Measurements from ENCODE around the gene INSYN2B. TPM values are rescaled to one million over a fixed set of nuclear protein-coding genes. Genes with fewer than 3 reads are reported as not detected.

INSYN2B gene
- total RNA-seq, 6 donors from 2014 or later = 0.06 to 0.10 TPM; not detected in 4

DNA sequence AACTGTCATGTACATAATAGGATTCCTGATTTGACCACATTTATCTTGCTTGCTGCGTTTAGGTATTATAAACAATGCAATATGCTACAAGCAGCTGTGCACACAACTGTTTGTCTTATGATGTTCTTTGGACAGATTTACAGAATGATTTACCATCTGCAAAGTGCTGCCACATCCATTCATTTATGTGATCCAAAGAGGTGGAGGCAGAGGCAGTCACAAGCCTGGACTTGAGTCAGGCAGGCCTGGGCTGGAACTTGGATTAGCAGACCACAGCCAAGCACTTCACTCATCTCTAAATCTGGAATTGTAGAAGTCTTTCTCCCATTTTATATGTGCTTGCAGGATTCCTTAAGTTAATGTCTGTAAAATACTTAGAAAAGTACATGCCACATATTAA is 149.0 kb downstream of the INSYN2B start:
- WGBS, 2 donors = 41 to 52% methylated on average over 1 of the region's 1 CpG
- no peaks in the 10 kb centered on the region for H3K27me3 ChIP-seq
- H3K9me3 ChIP-seq = no peaks in the 10 kb centered on the region
- ATAC-seq (ENCODE audit: low FRiP score in 2 of 2) (no peak), DNase-seq (no peak)
- no peaks in the 10 kb centered on the region for H3K4me1 ChIP-seq
- no peak overlapping the region for H3K27ac ChIP-seq
- TF ChIP-seq, protein P1, sequence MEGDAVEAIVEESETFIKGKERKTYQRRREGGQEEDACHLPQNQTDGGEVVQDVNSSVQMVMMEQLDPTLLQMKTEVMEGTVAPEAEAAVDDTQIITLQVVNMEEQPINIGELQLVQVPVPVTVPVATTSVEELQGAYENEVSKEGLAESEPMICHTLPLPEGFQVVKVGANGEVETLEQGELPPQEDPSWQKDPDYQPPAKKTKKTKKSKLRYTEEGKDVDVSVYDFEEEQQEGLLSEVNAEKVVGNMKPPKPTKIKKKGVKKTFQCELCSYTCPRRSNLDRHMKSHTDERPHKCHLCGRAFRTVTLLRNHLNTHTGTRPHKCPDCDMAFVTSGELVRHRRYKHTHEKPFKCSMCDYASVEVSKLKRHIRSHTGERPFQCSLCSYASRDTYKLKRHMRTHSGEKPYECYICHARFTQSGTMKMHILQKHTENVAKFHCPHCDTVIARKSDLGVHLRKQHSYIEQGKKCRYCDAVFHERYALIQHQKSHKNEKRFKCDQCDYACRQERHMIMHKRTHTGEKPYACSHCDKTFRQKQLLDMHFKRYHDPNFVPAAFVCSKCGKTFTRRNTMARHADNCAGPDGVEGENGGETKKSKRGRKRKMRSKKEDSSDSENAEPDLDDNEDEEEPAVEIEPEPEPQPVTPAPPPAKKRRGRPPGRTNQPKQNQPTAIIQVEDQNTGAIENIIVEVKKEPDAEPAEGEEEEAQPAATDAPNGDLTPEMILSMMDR (IDR thresholded peaks at IDR 0.05) = no peak
- TF ChIP-seq POLR2A (IDR thresholded peaks at IDR 0.05) = no peak
- TF ChIP-seq POLR2AphosphoS5 (IDR thresholded peaks at IDR 0.05) = no peak
- no peak for TF ChIP-seq EP300 (IDR thresholded peaks at IDR 0.05)
- no peaks in the 10 kb centered on the region for H3K36me3 ChIP-seq
- H3K4me3 ChIP-seq = no peak overlapping the region

DNA sequence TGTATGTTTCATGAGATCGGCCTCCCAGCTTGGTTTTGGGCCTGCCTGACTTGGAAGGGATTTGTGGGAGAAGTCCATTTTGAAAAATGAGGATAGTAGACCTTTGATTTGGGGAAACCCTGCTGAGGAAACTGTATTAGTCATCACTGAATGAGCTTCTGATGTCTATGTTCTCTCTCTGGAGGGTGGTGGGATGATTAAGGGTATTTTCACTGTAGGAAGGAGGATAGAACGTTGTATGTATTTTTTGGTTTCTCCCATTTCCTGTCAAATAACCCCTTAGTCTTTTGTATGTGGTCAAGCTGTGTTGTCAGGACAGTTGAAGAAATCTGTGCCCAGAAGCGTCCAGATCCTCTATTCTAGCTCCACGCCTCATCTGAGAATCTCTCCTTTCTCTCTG is 151.9 kb downstream of the INSYN2B start:
- no peaks in the 10 kb centered on the region for H3K4me1 ChIP-seq
- DNase-seq (no peak), ATAC-seq (ENCODE audit: low FRiP score in 2 of 2) (no peak)
- 74 to 81% methylated on average over 4 of the region's 4 CpGs for WGBS, 2 donors
- no peaks in the 10 kb centered on the region for H3K9me3 ChIP-seq
- no peaks in the 10 kb centered on the region for H3K27me3 ChIP-seq
- H3K4me3 ChIP-seq = no peak overlapping the region
- no peaks in the 10 kb centered on the region for H3K36me3 ChIP-seq
- H3K27ac ChIP-seq = no peak overlapping the region
- TF ChIP-seq POLR2A (IDR thresholded peaks at IDR 0.05) (no peak), EP300 (IDR thresholded peaks at IDR 0.05) (no peak), POLR2AphosphoS5 (IDR thresholded peaks at IDR 0.05) (no peak)
- TF ChIP-seq, protein P1 (IDR thresholded peaks at IDR 0.05) = no peak

DNA sequence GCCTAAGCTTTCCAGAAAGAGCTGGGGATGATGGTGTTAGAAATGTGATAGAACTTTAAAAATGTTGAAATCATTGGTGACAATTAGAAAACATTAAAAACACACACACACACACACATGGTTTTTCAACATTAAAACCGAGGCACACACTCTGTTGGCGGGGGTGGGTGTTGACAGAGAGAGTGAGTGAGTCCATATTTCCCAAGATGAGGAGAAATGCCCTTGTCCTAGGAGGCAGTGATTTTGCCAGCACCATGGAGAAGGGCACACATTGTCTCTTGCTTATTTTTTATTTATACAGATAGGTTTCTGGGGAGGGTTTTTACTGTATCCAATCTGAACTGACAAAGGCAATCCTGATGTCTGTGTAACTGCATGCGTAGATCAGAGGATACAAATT is 152.5 kb downstream of the INSYN2B start:
- no peak for DNase-seq
- 67 to 87% methylated on average over 3 of the region's 3 CpGs for WGBS, 2 donors
- ATAC-seq (ENCODE audit: low FRiP score in 2 of 2) = no peak
- no peaks in the 10 kb centered on the region for H3K27me3 ChIP-seq
- TF ChIP-seq EP300 (IDR thresholded peaks at IDR 0.05) (no peak), POLR2A (IDR thresholded peaks at IDR 0.05) (no peak), POLR2AphosphoS5 (IDR thresholded peaks at IDR 0.05) (no peak)
- TF ChIP-seq, protein P1 (IDR thresholded peaks at IDR 0.05) = no peak
- no peaks in the 10 kb centered on the region for H3K36me3 ChIP-seq
- H3K4me1 ChIP-seq = no peaks in the 10 kb centered on the region
- H3K27ac ChIP-seq = no peak overlapping the region
- no peak overlapping the region for H3K4me3 ChIP-seq
- no peaks in the 10 kb centered on the region for H3K9me3 ChIP-seq

DNA sequence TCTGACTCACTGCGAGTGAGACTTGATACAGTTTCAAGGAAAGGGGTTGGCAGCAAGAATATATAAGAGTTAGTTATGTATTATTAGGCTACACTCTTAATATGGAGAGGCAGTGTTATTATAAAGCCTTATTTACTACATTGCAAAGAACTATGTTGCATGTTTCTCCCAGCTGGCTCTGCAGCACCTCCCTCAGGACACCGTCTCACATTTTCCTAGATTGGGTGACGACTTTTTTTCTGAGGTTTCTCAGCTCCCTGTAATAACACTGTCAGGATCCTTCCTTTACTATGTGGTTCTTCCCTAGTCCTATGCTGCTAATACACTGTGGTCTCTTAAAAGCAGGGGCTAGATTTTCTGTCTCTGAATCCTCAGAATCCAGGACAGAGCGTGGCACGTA is 153.7 kb downstream of the INSYN2B start:
- TF ChIP-seq, protein P1 (IDR thresholded peaks at IDR 0.05) = no peak
- no peak for TF ChIP-seq EP300 (IDR thresholded peaks at IDR 0.05)
- Histone ChIP-seq H3K27ac (no peak overlapping the region), H3K4me3 (no peak overlapping the region), H3K9me3 (no peaks in the 10 kb centered on the region), H3K4me1 (no peaks in the 10 kb centered on the region), H3K27me3 (no peaks in the 10 kb centered on the region), H3K36me3 (no peaks in the 10 kb centered on the region)
- no peak for ATAC-seq (ENCODE audit: low FRiP score in 2 of 2)
- 74 to 76% methylated on average over 5 of the region's 5 CpGs for WGBS, 2 donors
- no peak for DNase-seq

DNA sequence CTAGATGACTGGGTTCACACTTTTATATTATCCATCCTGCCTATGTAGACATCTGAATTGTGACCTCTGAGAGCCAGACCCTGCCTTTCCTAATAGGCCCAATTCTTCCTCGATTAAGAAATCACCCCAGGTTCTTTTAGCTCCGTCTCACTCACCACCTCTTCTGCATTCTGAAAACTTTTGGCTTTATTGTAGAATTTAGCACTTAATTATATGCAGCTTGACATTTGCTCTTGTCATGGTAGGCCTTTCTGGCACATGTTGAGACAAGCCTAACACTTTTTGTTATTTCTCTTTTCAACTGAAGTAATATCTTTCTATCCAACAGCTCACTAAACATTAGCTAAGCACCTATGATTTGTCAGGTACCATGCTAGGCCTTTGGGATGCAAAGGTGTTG is 163.3 kb downstream of the INSYN2B start:
- DNase-seq = no peak
- Histone ChIP-seq H3K27me3 (no peaks in the 10 kb centered on the region), H3K27ac (no peak overlapping the region), H3K4me1 (no peaks in the 10 kb centered on the region), H3K36me3 (peaks cover 0 to 4% (median 0%) of the 10 kb centered on the region in 4 donors), H3K4me3 (no peak overlapping the region), H3K9me3 (no peaks in the 10 kb centered on the region)
- ATAC-seq (ENCODE audit: low FRiP score in 2 of 2) = no peak
- TF ChIP-seq, protein P1 (IDR thresholded peaks at IDR 0.05) = no peak
- TF ChIP-seq POLR2A (IDR thresholded peaks at IDR 0.05) (no peak), POLR2AphosphoS5 (IDR thresholded peaks at IDR 0.05) (no peak), EP300 (IDR thresholded peaks at IDR 0.05) (no peak)
- 65 to 86% methylated on average over 2 of the region's 2 CpGs for WGBS, 2 donors
